OCI-LY3 (cell line): ENCODE measurements around the gene FERD3L.

ENCODE experiments used
- CTCF ChIP-seq: fragments of 200-600, 300-600 bp; sonication (generic); IDR thresholded peaks from 2 replicates; pipeline ENCODE4 v1.5.1; 2014; ENCODE audit warnings: antibody characterized with exemption, low read length, low read depth
- EZH2phosphoT487 ChIP-seq: fragments of 200-600 bp; shearing (Covaris generic); IDR thresholded peaks from 2 replicates; pipeline ENCODE4 v1.6.1; 2018; ENCODE audit warnings: antibody characterized with exemption, mixed run types, low read depth

- TF ChIP-seq CTCF, result peak; percentile 54
- no peak for TF ChIP-seq EZH2phosphoT487
These were observed 23.1 kb downstream of the FERD3L start for GRCh38 chr7:19121977-19122588.
